H1 (cell line): ENCODE measurements around the gene BLNK. TPM values are rescaled to one million over a fixed set of nuclear protein-coding genes. Genes with fewer than 3 reads are reported as not detected.

ENCODE experiments used
- CTCF ChIA-PET: fragments of 300-600 bp; sonication (Branson Sonifier 250); formaldehyde crosslinking; loops from one replicate; lab custom pipeline; 2021; ENCODE audit not compliant: partially characterized antibody; lab: Charles Lee
- POLR2A ChIA-PET: fragments of 300-600 bp; sonication (Branson Sonifier 250); formaldehyde crosslinking; loops from one replicate; lab custom pipeline; 2021; ENCODE audit warnings: inconsistent platforms; ENCODE audit not compliant: partially characterized antibody; lab: Charles Lee
- DNase-seq, 2 experiments: peaks; one replicate each; pipeline versions ENCODE4 v3.0.0 to v3.0.0-alpha.2; 2010 to 2022; ENCODE audit warnings: low spot score in 2 of 2, low read depth in 1 of 2, mixed read lengths in 1 of 2
- FAIRE-seq: peaks from 2 replicates; lab custom pipeline; 2011; peaks lifted over from hg19 to GRCh38; lab: Jason Lieb, UNC
- H2AFZ ChIP-seq: 2 replicates; pipeline ENCODE4 v1.8.1; 2012; ENCODE audit warnings: low read length, inconsistent platforms
- H2AK5ac ChIP-seq: 2 replicates; pipeline ENCODE4 v1.6.1; 2013; ENCODE audit warnings: low read depth, low read length
- H2BK120ac ChIP-seq: replicated peaks from 2 replicates; pipeline ENCODE3; 2013; ENCODE audit warnings: low read depth, low read length, inconsistent platforms
- H2BK12ac ChIP-seq: 2 replicates; pipeline ENCODE4 v1.6.1; 2013; ENCODE audit warnings: low read depth, low read length
- H2BK15ac ChIP-seq: 2 replicates; pipeline ENCODE4 v1.6.1; 2013; ENCODE audit warnings: low read length
- H2BK20ac ChIP-seq: 2 replicates; pipeline ENCODE4 v1.6.1; 2013; ENCODE audit warnings: low read length
- H2BK5ac ChIP-seq: 2 replicates; pipeline ENCODE4 v1.6.1; 2013; ENCODE audit warnings: low read depth, low read length
- H3K14ac ChIP-seq: 2 replicates; pipeline ENCODE4 v1.6.1; 2013; ENCODE audit warnings: inconsistent platforms; ENCODE audit not compliant: insufficient read length
- H3K18ac ChIP-seq: 2 replicates; pipeline ENCODE4 v1.6.1; 2013; ENCODE audit warnings: low read length; ENCODE audit errors: extremely low read depth
- H3K23ac ChIP-seq: 2 replicates; pipeline ENCODE4 v1.6.1; 2013; ENCODE audit warnings: inconsistent platforms; ENCODE audit not compliant: insufficient read length
- H3K23me2 ChIP-seq: 2 replicates; pipeline ENCODE4 v1.6.1; 2013; ENCODE audit warnings: low read depth, low read length
- H3K27ac ChIP-seq: 2 replicates; pipeline ENCODE4 v1.6.1; 2011; ENCODE audit warnings: low read depth, low read length, inconsistent platforms
- H3K27me3 ChIP-seq, 4 experiments: replicated peaks in 1 of 4; 1 replicate in 1 of 4; 2 replicates in 3 of 4; pipeline versions ENCODE4 v1.6.1 to v1.8.1; 2011 to 2013; ENCODE audit warnings: low read length in 3 of 4, mild to moderate bottlenecking in 3 of 4, inconsistent platforms in 2 of 4, mixed read lengths in 2 of 4, moderate library complexity in 1 of 4; ENCODE audit not compliant: control insufficient read depth in 3 of 4, insufficient read depth in 3 of 4; ENCODE audit errors: extremely low read depth in 1 of 4
- H3K36me3 ChIP-seq, 4 experiments: 2 replicates each; pipeline versions ENCODE4 v1.6.1 to v1.8.1; 2011 to 2013; ENCODE audit warnings: mild to moderate bottlenecking in 4 of 4, low read length in 3 of 4, moderate library complexity in 2 of 4, control low read depth in 1 of 4, inconsistent platforms in 1 of 4; ENCODE audit not compliant: insufficient read depth in 4 of 4, control insufficient read depth in 2 of 4
- H3K4ac ChIP-seq: replicated peaks from 2 replicates; pipeline ENCODE3; 2013; ENCODE audit warnings: low read length, low read depth, mixed read lengths, inconsistent platforms; ENCODE audit not compliant: insufficient read length
- H3K4me1 ChIP-seq, 4 experiments: replicated peaks in 1 of 4; 1 replicate in 1 of 4; 2 replicates in 3 of 4; pipeline versions ENCODE4 v1.6.1 to v1.8.1; 2011 to 2013; ENCODE audit warnings: low read length in 3 of 4, inconsistent platforms in 2 of 4, mixed read lengths in 1 of 4; ENCODE audit not compliant: insufficient read depth in 4 of 4, control insufficient read depth in 3 of 4
- H3K4me2 ChIP-seq, 2 experiments: 2 replicates each; pipeline versions ENCODE4 v1.6.1 to v1.8.1; 2011 to 2013; ENCODE audit warnings: low read depth in 2 of 2, low read length in 2 of 2, control low read depth in 1 of 2, inconsistent platforms in 1 of 2, mild to moderate bottlenecking in 1 of 2; ENCODE audit not compliant: insufficient read depth in 1 of 2
- H3K4me3 ChIP-seq, 4 experiments: fragments of 200-600, 300-600 bp in 1 of 4; sonication (generic), shearing (Covaris generic), sonication (Bioruptor Twin) in 1 of 4; 2 replicates each; pipeline versions ENCODE4 v1.5.1 to v1.8.1; 2011 to 2016; ENCODE audit warnings: low read length in 4 of 4, low read depth in 3 of 4, control low read depth in 2 of 4, inconsistent platforms in 2 of 4, mild to moderate bottlenecking in 2 of 4, mixed read lengths in 1 of 4, moderate library complexity in 1 of 4; ENCODE audit not compliant: insufficient read depth in 2 of 4; ENCODE audit errors: extremely low read depth in 1 of 4
- H3K56ac ChIP-seq: replicated peaks from 2 replicates; pipeline ENCODE3; 2013; ENCODE audit warnings: low read depth, mild to moderate bottlenecking, mixed read lengths, low read length, inconsistent platforms; ENCODE audit not compliant: insufficient read length
- H3K79me1 ChIP-seq: 2 replicates; pipeline ENCODE4 v1.6.1; 2013; ENCODE audit warnings: low read depth, low read length, control low read depth
- H3K79me2 ChIP-seq, 2 experiments: 2 replicates each; pipeline versions ENCODE4 v1.6.1 to v1.8.1; 2012 to 2013; ENCODE audit warnings: low read length in 2 of 2, mild to moderate bottlenecking in 2 of 2, inconsistent platforms in 1 of 2; ENCODE audit not compliant: insufficient read depth in 2 of 2, control insufficient read depth in 1 of 2
- H3K9ac ChIP-seq, 4 experiments: replicated peaks in 1 of 4; 1 replicate in 1 of 4; 2 replicates in 3 of 4; pipeline versions ENCODE4 v1.6.1 to v1.8.1; 2011 to 2013; ENCODE audit warnings: low read depth in 3 of 4, low read length in 3 of 4, control low read depth in 2 of 4, mild to moderate bottlenecking in 2 of 4, moderate library complexity in 2 of 4, inconsistent platforms in 1 of 4; ENCODE audit errors: extremely low read depth in 1 of 4
- H3K9me3 ChIP-seq, 2 experiments: 2 replicates each; pipeline versions ENCODE4 v1.6.1 to v1.8.1; 2012 to 2013; ENCODE audit warnings: mild to moderate bottlenecking in 2 of 2, moderate library complexity in 2 of 2, control low read depth in 1 of 2, inconsistent platforms in 1 of 2, low read depth in 1 of 2, low read length in 1 of 2, mixed read lengths in 1 of 2; ENCODE audit not compliant: insufficient read depth in 2 of 2
- H4K20me1 ChIP-seq, 2 experiments: replicated peaks in 1 of 2; 2 replicates each; pipeline versions ENCODE3 to v1.8.1; 2011 to 2013; ENCODE audit warnings: inconsistent platforms in 2 of 2, low read length in 2 of 2, mild to moderate bottlenecking in 1 of 2; ENCODE audit not compliant: insufficient read depth in 2 of 2, control insufficient read depth in 1 of 2
- H4K5ac ChIP-seq: 2 replicates; pipeline ENCODE4 v1.6.1; 2013; ENCODE audit warnings: low read length, low read depth, mixed read lengths, inconsistent platforms; ENCODE audit not compliant: insufficient read length
- H4K8ac ChIP-seq: 2 replicates; pipeline ENCODE4 v1.8.0; 2013; ENCODE audit warnings: mild to moderate bottlenecking, moderate library complexity, low read length, inconsistent platforms; ENCODE audit not compliant: insufficient read depth; ENCODE audit errors: extremely low read depth
- H4K91ac ChIP-seq: replicated peaks from 2 replicates; pipeline ENCODE3; 2013; ENCODE audit warnings: low read length, mixed read lengths, inconsistent platforms; ENCODE audit not compliant: insufficient read length
- JUND ChIP-seq: IDR thresholded peaks from 2 replicates; pipeline ENCODE4 v1.6.1; 2011; ENCODE audit warnings: mild to moderate bottlenecking, improper control_type of control experiment, low read length
- NRF1 ChIP-seq: IDR thresholded peaks from 2 replicates; pipeline ENCODE4 v1.6.1; 2011; ENCODE audit warnings: mild to moderate bottlenecking, low read depth, low read length, improper control_type of control experiment
- SP1 ChIP-seq: IDR thresholded peaks from 2 replicates; pipeline ENCODE4 v1.6.1; 2011; ENCODE audit warnings: low read depth, low read length
- SP4 ChIP-seq: IDR thresholded peaks from 2 replicates; pipeline ENCODE4 v1.6.1; 2012; ENCODE audit warnings: low read length, inconsistent platforms
- SRF ChIP-seq: IDR thresholded peaks from 2 replicates; pipeline ENCODE4 v1.6.1; 2011; ENCODE audit warnings: mild to moderate bottlenecking, low read depth, low read length, moderate library complexity
- WGBS, 2 experiments: shearing (Covaris generic) in 1 of 2; methylation state at CpG; one replicate each; pipeline versions ENCODE4 v1.1.6 to v1.1.7; 2013 to 2015; ENCODE audit warnings: low lambda C conversion rate in 2 of 2, mixed read lengths in 2 of 2, inconsistent platforms in 1 of 2, low coverage in 1 of 2, missing lambda C conversion rate in 1 of 2; ENCODE audit not compliant: insufficient replicate concordance in 2 of 2, insufficient coverage in 1 of 2, insufficient read length in 1 of 2; ENCODE audit errors: extremely low coverage in 1 of 2, missing lambda C conversion rate in 1 of 2; 5-methylcytosine and 5-hydroxymethylcytosine counted together
- polyA plus RNA-seq, 7 experiments: library from polyadenylated mRNA; depleted of rRNA in 3 of 7; stranded (reverse) in 5 of 7; unstranded in 2 of 7; fragments of >200 nt in 5 of 7; fragments of 200-250 nt in 2 of 7; gene quantifications; 1 replicate in 5 of 7; 2 replicates in 1 of 7; 4 replicates in 1 of 7; pipeline versions ENCODE4 v1.2.1 to v1.2.3, GENCODE V29; 2011 to 2013; ENCODE audit warnings: missing spikeins in 2 of 7, mixed read lengths in 2 of 7
- total RNA-seq: library from RNA; stranded (reverse); fragmentation: NEBNext Ultra II Directional; extraction: Animal tissue kit (Norgen Biotek cat#: 25700); gene quantifications from 2 replicates; pipeline ENCODE4 v1.2.1, GENCODE V29; 2021

Gene BLNK
- total and polyA plus RNA-seq, 2 of the 8 experiments (the other 6 are each of a cell fraction or from before 2014, with no cell fraction given) = not detected

- Histone ChIP-seq H4K5ac (no peak overlapping the region), H4K91ac (no peak overlapping the region), H3K36me3 (no peaks in the 10 kb centered on the region), H3K4me1 (peaks cover 0 to 3% (median 0%) of the 10 kb centered on the region in 4 experiments; a peak in 2 of 7 replicates), H3K79me2 (no peaks in the 10 kb centered on the region), H3K27ac (no peak overlapping the region), H3K9ac (no peak overlapping the region), H3K4ac (no peak overlapping the region), H2AFZ (no peak overlapping the region), H2BK5ac (no peak overlapping the region), H2BK120ac (no peak overlapping the region), H3K79me1 (no peaks in the 10 kb centered on the region), H3K56ac (no peak overlapping the region), H4K20me1 (no peaks in the 10 kb centered on the region), H2BK12ac (no peak overlapping the region), H3K27me3 (peaks cover 0 to 2% (median 0%) of the 10 kb centered on the region in 4 experiments; a peak in 1 of 7 replicates), H3K4me3 (no peak overlapping the region), H2AK5ac (no peak overlapping the region), H2BK15ac (no peak overlapping the region), H3K18ac (no peak overlapping the region), H3K14ac (no peak overlapping the region), H3K23me2 (no peaks in the 10 kb centered on the region), H3K4me2 (no peak overlapping the region), H2BK20ac (no peak overlapping the region), H3K9me3 (no peaks in the 10 kb centered on the region), H4K8ac (no peak overlapping the region), H3K23ac (no peak overlapping the region)
- CTCF ChIA-PET = interaction anchor here (1.0 to 1.5 kb wide), 3 partner anchors 11 to 52 kb away, joined by 3 to 5 read pairs (median 3); no protein-coding TSS in a partner anchor
- POLR2A ChIA-PET = no interaction called here
- no peak for FAIRE-seq
- no peak for DNase-seq
- 93% methylated on average over 3 of the region's 3 CpGs; no CpG with 5 or more reads in 1 of the 2 experiments for WGBS, 2 experiments
- no peak for TF ChIP-seq SP1
- TF ChIP-seq JUND = no peak
- no peak for TF ChIP-seq SRF
- TF ChIP-seq NRF1 = no peak
- TF ChIP-seq SP4 = no peak
Observed at GRCh38 chr10:96281444-96282029, 10.2 kb upstream of the BLNK start.
